ENCODE data around the gene LIFR.

DNA sequence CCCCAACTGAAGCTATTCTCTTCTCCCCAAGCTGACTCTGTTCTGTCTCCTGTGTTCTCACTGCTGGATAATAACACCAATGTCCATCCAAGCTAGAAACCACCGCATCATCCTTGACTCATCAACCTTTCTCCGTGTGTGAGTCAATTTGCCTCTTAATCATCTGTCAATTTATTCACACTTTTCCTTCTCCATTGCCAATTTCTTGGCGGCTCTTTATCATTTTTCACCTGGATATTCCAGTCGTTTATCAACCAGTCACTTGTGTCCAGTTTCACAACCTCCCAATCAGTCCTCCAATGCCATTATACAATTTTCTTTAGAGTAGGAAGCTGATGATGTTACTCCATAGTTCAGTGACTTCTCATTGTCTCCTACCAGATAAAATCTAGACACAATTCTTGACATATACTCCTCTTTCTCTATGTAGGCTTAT is 45.4 kb upstream of the LIFR start:
- TF ChIP-seq, protein P1, sequence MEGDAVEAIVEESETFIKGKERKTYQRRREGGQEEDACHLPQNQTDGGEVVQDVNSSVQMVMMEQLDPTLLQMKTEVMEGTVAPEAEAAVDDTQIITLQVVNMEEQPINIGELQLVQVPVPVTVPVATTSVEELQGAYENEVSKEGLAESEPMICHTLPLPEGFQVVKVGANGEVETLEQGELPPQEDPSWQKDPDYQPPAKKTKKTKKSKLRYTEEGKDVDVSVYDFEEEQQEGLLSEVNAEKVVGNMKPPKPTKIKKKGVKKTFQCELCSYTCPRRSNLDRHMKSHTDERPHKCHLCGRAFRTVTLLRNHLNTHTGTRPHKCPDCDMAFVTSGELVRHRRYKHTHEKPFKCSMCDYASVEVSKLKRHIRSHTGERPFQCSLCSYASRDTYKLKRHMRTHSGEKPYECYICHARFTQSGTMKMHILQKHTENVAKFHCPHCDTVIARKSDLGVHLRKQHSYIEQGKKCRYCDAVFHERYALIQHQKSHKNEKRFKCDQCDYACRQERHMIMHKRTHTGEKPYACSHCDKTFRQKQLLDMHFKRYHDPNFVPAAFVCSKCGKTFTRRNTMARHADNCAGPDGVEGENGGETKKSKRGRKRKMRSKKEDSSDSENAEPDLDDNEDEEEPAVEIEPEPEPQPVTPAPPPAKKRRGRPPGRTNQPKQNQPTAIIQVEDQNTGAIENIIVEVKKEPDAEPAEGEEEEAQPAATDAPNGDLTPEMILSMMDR (conservative IDR thresholded peaks at IDR 0.05; ENCODE audit: low read depth, low read length) = no peak
- no peak for TF ChIP-seq EZH2 (IDR thresholded peaks at IDR 0.05; ENCODE audit: borderline replicate concordance, low read depth, low read length, poor library complexity, severe bottlenecking)

Measured in A673 (cell line).